Measurements from ENCODE around the gene TIFAB. TPM values are rescaled to one million over a fixed set of nuclear protein-coding genes. Genes with fewer than 3 reads are reported as not detected.

The TIFAB gene
- total and polyA plus RNA-seq, 2 experiments from 2014 or later, result not detected

- no peaks in the 10 kb centered on the region; the same call in 1 of the 2 replicates for H4K20me1 ChIP-seq (replicated peaks; ENCODE audit: insufficient read depth)
- no peaks in the 10 kb centered on the region for H3K9me2 ChIP-seq (ENCODE audit: insufficient read depth)
- peaks cover 81% of the 10 kb centered on the region for H3K27me3 ChIP-seq (ENCODE audit: insufficient read depth)
- Mint-ChIP-seq H3K4me1 (peaks cover 14% of the 10 kb centered on the region), H3K36me3 (ENCODE audit: low read depth) (no peaks in the 10 kb centered on the region), H3K27ac (no peak overlapping the region), H3K9me3 (no peaks in the 10 kb centered on the region), H3K27me3 (ENCODE audit: insufficient read depth, low read depth, poor library complexity) (peaks cover 40% of the 10 kb centered on the region), H3K4me3 (no peak overlapping the region)
- H2AFZ ChIP-seq, result no peak overlapping the region
- no peak for TF ChIP-seq STAT1 (IDR thresholded peaks at IDR 0.05; ENCODE audit: unreplicated experiment)
- no peak for TF ChIP-seq ETS1 (IDR thresholded peaks at IDR 0.05)
- TF ChIP-seq CREB1 (CRISPR knock-in tag; IDR thresholded peaks at IDR 0.05; ENCODE audit: low read depth), result no peak
- TF ChIP-seq, protein P1, sequence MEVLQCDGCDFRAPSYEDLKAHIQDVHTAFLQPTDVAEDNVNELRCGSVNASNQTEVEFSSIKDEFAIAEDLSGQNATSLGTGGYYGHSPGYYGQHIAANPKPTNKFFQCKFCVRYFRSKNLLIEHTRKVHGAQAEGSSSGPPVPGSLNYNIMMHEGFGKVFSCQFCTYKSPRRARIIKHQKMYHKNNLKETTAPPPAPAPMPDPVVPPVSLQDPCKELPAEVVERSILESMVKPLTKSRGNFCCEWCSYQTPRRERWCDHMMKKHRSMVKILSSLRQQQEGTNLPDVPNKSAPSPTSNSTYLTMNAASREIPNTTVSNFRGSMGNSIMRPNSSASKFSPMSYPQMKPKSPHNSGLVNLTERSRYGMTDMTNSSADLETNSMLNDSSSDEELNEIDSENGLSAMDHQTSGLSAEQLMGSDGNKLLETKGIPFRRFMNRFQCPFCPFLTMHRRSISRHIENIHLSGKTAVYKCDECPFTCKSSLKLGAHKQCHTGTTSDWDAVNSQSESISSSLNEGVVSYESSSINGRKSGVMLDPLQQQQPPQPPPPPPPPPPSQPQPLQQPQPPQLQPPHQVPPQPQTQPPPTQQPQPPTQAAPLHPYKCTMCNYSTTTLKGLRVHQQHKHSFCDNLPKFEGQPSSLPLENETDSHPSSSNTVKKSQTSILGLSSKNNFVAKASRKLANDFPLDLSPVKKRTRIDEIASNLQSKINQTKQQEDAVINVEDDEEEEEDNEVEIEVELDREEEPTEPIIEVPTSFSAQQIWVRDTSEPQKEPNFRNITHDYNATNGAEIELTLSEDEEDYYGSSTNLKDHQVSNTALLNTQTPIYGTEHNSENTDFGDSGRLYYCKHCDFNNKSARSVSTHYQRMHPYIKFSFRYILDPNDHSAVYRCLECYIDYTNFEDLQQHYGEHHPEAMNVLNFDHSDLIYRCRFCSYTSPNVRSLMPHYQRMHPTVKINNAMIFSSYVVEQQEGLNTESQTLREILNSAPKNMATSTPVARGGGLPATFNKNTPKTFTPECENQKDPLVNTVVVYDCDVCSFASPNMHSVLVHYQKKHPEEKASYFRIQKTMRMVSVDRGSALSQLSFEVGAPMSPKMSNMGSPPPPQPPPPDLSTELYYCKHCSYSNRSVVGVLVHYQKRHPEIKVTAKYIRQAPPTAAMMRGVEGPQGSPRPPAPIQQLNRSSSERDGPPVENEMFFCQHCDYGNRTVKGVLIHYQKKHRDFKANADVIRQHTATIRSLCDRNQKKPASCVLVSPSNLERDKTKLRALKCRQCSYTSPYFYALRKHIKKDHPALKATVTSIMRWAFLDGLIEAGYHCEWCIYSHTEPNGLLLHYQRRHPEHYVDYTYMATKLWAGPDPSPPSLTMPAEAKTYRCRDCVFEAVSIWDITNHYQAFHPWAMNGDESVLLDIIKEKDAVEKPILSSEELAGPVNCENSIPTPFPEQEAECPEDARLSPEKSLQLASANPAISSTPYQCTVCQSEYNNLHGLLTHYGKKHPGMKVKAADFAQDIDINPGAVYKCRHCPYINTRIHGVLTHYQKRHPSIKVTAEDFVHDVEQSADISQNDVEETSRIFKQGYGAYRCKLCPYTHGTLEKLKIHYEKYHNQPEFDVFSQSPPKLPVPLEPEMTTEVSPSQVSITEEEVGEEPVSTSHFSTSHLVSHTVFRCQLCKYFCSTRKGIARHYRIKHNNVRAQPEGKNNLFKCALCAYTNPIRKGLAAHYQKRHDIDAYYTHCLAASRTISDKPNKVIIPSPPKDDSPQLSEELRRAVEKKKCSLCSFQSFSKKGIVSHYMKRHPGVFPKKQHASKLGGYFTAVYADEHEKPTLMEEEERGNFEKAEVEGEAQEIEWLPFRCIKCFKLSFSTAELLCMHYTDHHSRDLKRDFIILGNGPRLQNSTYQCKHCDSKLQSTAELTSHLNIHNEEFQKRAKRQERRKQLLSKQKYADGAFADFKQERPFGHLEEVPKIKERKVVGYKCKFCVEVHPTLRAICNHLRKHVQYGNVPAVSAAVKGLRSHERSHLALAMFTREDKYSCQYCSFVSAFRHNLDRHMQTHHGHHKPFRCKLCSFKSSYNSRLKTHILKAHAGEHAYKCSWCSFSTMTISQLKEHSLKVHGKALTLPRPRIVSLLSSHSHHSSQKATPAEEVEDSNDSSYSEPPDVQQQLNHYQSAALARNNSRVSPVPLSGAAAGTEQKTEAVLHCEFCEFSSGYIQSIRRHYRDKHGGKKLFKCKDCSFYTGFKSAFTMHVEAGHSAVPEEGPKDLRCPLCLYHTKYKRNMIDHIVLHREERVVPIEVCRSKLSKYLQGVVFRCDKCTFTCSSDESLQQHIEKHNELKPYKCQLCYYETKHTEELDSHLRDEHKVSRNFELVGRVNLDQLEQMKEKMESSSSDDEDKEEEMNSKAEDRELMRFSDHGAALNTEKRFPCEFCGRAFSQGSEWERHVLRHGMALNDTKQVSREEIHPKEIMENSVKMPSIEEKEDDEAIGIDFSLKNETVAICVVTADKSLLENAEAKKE (CRISPR knock-in tag; IDR thresholded peaks at IDR 0.05), result no peak
- TF ChIP-seq EZH2 (IDR thresholded peaks at IDR 0.05; ENCODE audit: low read depth, unreplicated experiment), result no peak
- TF ChIP-seq ZNF114 (CRISPR knock-in tag; IDR thresholded peaks at IDR 0.05), result no peak
- TF ChIP-seq ZNF331 (CRISPR knock-in tag; IDR thresholded peaks at IDR 0.05; ENCODE audit: low read depth), result no peak
- TF ChIP-seq, protein P2, sequence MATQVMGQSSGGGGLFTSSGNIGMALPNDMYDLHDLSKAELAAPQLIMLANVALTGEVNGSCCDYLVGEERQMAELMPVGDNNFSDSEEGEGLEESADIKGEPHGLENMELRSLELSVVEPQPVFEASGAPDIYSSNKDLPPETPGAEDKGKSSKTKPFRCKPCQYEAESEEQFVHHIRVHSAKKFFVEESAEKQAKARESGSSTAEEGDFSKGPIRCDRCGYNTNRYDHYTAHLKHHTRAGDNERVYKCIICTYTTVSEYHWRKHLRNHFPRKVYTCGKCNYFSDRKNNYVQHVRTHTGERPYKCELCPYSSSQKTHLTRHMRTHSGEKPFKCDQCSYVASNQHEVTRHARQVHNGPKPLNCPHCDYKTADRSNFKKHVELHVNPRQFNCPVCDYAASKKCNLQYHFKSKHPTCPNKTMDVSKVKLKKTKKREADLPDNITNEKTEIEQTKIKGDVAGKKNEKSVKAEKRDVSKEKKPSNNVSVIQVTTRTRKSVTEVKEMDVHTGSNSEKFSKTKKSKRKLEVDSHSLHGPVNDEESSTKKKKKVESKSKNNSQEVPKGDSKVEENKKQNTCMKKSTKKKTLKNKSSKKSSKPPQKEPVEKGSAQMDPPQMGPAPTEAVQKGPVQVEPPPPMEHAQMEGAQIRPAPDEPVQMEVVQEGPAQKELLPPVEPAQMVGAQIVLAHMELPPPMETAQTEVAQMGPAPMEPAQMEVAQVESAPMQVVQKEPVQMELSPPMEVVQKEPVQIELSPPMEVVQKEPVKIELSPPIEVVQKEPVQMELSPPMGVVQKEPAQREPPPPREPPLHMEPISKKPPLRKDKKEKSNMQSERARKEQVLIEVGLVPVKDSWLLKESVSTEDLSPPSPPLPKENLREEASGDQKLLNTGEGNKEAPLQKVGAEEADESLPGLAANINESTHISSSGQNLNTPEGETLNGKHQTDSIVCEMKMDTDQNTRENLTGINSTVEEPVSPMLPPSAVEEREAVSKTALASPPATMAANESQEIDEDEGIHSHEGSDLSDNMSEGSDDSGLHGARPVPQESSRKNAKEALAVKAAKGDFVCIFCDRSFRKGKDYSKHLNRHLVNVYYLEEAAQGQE (IDR thresholded peaks at IDR 0.05; ENCODE audit: unreplicated experiment), result no peak
- H3F3A ChIP-seq (replicated peaks; ENCODE audit: low read depth), result no peaks in the 10 kb centered on the region
- peaks cover 16% of the 10 kb centered on the region for H3K4me1 ChIP-seq (ENCODE audit: insufficient read depth)
- DNase-seq (ENCODE audit: low spot score) (no peak), ATAC-seq (no peak)
- no peaks in the 10 kb centered on the region for H3K36me3 ChIP-seq (ENCODE audit: insufficient read depth)
- no peaks in the 10 kb centered on the region for H3K79me2 ChIP-seq (replicated peaks; ENCODE audit: insufficient read depth)
- no peak overlapping the region for H3K27ac ChIP-seq (ENCODE audit: low read depth)
- no peak overlapping the region for H3K4me3 ChIP-seq
- no peak overlapping the region for H3K4me2 ChIP-seq
Measured at GRCh38 chr5:135471726-135472125, 19.6 kb upstream of the TIFAB start.

Data from GM23338 (cell line).